ENCODE results near the gene HIGD2A. TPM values are rescaled to one million over a fixed set of nuclear protein-coding genes. Genes with fewer than 3 reads are reported as not detected.

Gene HIGD2A
- total and polyA plus RNA-seq, 10 of the 15 experiments (the other 5 are each of a cell fraction or from before 2014, with no cell fraction given), result 152 to 348 (median 194) TPM

- no peak overlapping the region for H3K4me2 ChIP-seq (ENCODE audit: control insufficient read depth, insufficient read depth)
- no peaks in the 10 kb centered on the region for H4K20me1 ChIP-seq (ENCODE audit: control insufficient read depth, insufficient read depth)
- no peak for ATAC-seq
- H3K9me3 ChIP-seq (replicated peaks; ENCODE audit: control insufficient read depth, insufficient read depth, low read length), result no peaks in the 10 kb centered on the region; the same call in 2 of the 3 replicates
- H3K4me3 ChIP-seq, result no peak overlapping the region
- no peak overlapping the region for H3K9ac ChIP-seq (ENCODE audit: control insufficient read depth, insufficient read depth, low read length)
- ChIA-PET SMC1A (ENCODE audit: uncharacterized antibody, unreplicated experiment) (no interaction called here), RAD21 (ENCODE audit: unreplicated experiment) (no interaction called here), CTCF (interaction anchor here (1.0 to 1.4 kb wide), 2 partner anchors 9 to 221 kb away, joined by 4 to 5 read pairs; partner anchors contain the start of genes CLTB and TSPAN17), POLR2A (no interaction called here)
- in situ Hi-C loops (cut with MboI) (no loop called here), intact Hi-C loops (cut with micrococcal nuclease; ENCODE audit: unreplicated experiment) (no loop called here)
- no peaks in the 10 kb centered on the region for H3K79me2 ChIP-seq (ENCODE audit: control insufficient read depth, insufficient read depth, low read length)
- H3K36me3 ChIP-seq (ENCODE audit: control insufficient read depth in 2 of 2, insufficient read depth in 2 of 2, low read length in 1 of 2), result no peaks in the 10 kb centered on the region
- DNase-seq (ENCODE audit: low read depth, low spot score), result no peak
- WGBS (ENCODE audit: insufficient coverage, insufficient replicate concordance, low lambda C conversion rate, missing lambda C conversion rate), result 30% methylated on average over 1 of the region's 1 CpG
- H3K27ac ChIP-seq (ENCODE audit: control insufficient read depth, insufficient read depth), result no peak overlapping the region
- no peak for FAIRE-seq
- no peak overlapping the region for H2AFZ ChIP-seq (ENCODE audit: control insufficient read depth, low read depth, low read length)
- H3K27me3 ChIP-seq (replicated peaks in 1 of 2; ENCODE audit: control insufficient read depth in 2 of 2, insufficient read depth in 2 of 2, low read length in 1 of 2), result no peaks in the 10 kb centered on the region
- no peaks in the 10 kb centered on the region for H3K4me1 ChIP-seq (ENCODE audit: control insufficient read depth, insufficient read depth, low read length)
- no TSS peak for BruUV-seq (replicated peaks)
- TF ChIP-seq, protein P1, sequence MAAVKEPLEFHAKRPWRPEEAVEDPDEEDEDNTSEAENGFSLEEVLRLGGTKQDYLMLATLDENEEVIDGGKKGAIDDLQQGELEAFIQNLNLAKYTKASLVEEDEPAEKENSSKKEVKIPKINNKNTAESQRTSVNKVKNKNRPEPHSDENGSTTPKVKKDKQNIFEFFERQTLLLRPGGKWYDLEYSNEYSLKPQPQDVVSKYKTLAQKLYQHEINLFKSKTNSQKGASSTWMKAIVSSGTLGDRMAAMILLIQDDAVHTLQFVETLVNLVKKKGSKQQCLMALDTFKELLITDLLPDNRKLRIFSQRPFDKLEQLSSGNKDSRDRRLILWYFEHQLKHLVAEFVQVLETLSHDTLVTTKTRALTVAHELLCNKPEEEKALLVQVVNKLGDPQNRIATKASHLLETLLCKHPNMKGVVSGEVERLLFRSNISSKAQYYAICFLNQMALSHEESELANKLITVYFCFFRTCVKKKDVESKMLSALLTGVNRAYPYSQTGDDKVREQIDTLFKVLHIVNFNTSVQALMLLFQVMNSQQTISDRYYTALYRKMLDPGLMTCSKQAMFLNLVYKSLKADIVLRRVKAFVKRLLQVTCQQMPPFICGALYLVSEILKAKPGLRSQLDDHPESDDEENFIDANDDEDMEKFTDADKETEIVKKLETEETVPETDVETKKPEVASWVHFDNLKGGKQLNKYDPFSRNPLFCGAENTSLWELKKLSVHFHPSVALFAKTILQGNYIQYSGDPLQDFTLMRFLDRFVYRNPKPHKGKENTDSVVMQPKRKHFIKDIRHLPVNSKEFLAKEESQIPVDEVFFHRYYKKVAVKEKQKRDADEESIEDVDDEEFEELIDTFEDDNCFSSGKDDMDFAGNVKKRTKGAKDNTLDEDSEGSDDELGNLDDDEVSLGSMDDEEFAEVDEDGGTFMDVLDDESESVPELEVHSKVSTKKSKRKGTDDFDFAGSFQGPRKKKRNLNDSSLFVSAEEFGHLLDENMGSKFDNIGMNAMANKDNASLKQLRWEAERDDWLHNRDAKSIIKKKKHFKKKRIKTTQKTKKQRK (IDR thresholded peaks at IDR 0.05; ENCODE audit: low read depth, low read length), result no peak
- TF ChIP-seq SKIL (IDR thresholded peaks at IDR 0.05; ENCODE audit: low read depth, poor library complexity, severe bottlenecking), result no peak
- no peak for TF ChIP-seq TCF3 (IDR thresholded peaks at IDR 0.05; ENCODE audit: borderline replicate concordance, insufficient read depth, low read depth, low read length)
- no peak for TF ChIP-seq RBBP5 (conservative IDR thresholded peaks at IDR 0.05)
- TF ChIP-seq, protein P2, sequence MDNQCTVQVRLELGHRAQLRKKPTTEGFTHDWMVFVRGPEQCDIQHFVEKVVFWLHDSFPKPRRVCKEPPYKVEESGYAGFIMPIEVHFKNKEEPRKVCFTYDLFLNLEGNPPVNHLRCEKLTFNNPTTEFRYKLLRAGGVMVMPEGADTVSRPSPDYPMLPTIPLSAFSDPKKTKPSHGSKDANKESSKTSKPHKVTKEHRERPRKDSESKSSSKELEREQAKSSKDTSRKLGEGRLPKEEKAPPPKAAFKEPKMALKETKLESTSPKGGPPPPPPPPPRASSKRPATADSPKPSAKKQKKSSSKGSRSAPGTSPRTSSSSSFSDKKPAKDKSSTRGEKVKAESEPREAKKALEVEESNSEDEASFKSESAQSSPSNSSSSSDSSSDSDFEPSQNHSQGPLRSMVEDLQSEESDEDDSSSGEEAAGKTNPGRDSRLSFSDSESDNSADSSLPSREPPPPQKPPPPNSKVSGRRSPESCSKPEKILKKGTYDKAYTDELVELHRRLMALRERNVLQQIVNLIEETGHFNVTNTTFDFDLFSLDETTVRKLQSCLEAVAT (IDR thresholded peaks at IDR 0.05), result no peak
- no peak for TF ChIP-seq SMAD5 (IDR thresholded peaks at IDR 0.05; ENCODE audit: low read depth)
- TF ChIP-seq SMARCA5 (IDR thresholded peaks at IDR 0.05), result no peak
- TF ChIP-seq, protein P3, sequence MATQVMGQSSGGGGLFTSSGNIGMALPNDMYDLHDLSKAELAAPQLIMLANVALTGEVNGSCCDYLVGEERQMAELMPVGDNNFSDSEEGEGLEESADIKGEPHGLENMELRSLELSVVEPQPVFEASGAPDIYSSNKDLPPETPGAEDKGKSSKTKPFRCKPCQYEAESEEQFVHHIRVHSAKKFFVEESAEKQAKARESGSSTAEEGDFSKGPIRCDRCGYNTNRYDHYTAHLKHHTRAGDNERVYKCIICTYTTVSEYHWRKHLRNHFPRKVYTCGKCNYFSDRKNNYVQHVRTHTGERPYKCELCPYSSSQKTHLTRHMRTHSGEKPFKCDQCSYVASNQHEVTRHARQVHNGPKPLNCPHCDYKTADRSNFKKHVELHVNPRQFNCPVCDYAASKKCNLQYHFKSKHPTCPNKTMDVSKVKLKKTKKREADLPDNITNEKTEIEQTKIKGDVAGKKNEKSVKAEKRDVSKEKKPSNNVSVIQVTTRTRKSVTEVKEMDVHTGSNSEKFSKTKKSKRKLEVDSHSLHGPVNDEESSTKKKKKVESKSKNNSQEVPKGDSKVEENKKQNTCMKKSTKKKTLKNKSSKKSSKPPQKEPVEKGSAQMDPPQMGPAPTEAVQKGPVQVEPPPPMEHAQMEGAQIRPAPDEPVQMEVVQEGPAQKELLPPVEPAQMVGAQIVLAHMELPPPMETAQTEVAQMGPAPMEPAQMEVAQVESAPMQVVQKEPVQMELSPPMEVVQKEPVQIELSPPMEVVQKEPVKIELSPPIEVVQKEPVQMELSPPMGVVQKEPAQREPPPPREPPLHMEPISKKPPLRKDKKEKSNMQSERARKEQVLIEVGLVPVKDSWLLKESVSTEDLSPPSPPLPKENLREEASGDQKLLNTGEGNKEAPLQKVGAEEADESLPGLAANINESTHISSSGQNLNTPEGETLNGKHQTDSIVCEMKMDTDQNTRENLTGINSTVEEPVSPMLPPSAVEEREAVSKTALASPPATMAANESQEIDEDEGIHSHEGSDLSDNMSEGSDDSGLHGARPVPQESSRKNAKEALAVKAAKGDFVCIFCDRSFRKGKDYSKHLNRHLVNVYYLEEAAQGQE (IDR thresholded peaks at IDR 0.05; ENCODE audit: low read depth, low read length), result no peak
- no peak for TF ChIP-seq FOXK2 (IDR thresholded peaks at IDR 0.05)
- TF ChIP-seq STAT3 (IDR thresholded peaks at IDR 0.05; ENCODE audit: low read depth, low read length), result no peak
- no peak for TF ChIP-seq WRNIP1 (IDR thresholded peaks at IDR 0.05; ENCODE audit: borderline replicate concordance, low read depth, low read length)
- TF ChIP-seq, protein P4, sequence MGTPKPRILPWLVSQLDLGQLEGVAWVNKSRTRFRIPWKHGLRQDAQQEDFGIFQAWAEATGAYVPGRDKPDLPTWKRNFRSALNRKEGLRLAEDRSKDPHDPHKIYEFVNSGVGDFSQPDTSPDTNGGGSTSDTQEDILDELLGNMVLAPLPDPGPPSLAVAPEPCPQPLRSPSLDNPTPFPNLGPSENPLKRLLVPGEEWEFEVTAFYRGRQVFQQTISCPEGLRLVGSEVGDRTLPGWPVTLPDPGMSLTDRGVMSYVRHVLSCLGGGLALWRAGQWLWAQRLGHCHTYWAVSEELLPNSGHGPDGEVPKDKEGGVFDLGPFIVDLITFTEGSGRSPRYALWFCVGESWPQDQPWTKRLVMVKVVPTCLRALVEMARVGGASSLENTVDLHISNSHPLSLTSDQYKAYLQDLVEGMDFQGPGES (IDR thresholded peaks at IDR 0.05), result no peak
- no peak for TF ChIP-seq HDAC6 (IDR thresholded peaks at IDR 0.05; ENCODE audit: unreplicated experiment)
- no peak for TF ChIP-seq NFIC (IDR thresholded peaks at IDR 0.05; ENCODE audit: low read depth, low read length)
These were observed 37.2 kb downstream of the HIGD2A start for GRCh38 chr5:176425791-176426190.
